HTR-8/SVneo (cell line): ENCODE measurements around the gene PRKCB.

Experiments
- DNase-seq: peaks from one replicate; pipeline ENCODE4 v3.0.0; 2011; ENCODE audit warnings: low spot score, mixed read lengths; ENCODE audit not compliant: insufficient read length
- FAIRE-seq: peaks from 2 replicates; lab custom pipeline; 2011; peaks lifted over from hg19 to GRCh38; lab: Jason Lieb, UNC

The PRKCB gene

GRCh38 chr16:24116046-24116776 lies 280.4 kb downstream of the PRKCB start:
- DNase-seq (no peak), FAIRE-seq (no peak)

- DNase-seq (no peak), FAIRE-seq (no peak)
Measured at GRCh38 chr16:24116989-24117388, 281.2 kb downstream of the PRKCB start.

GRCh38 chr16:24117680-24118079 lies 281.9 kb downstream of the PRKCB start:
- FAIRE-seq: no peak
- DNase-seq: no peak

GRCh38 chr16:24118126-24118821 lies 282.5 kb downstream of the PRKCB start:
- FAIRE-seq: no peak
- DNase-seq: no peak

- FAIRE-seq (no peak), DNase-seq (no peak)
Measured at GRCh38 chr16:24119807-24120206, 284.0 kb downstream of the PRKCB start.

- FAIRE-seq (no peak), DNase-seq (no peak)
Measured at GRCh38 chr16:24123275-24123674, 287.5 kb downstream of the PRKCB start.

- FAIRE-seq (no peak), DNase-seq (no peak)
Measured at GRCh38 chr16:24124291-24124690, 288.5 kb downstream of the PRKCB start.

- no peak for DNase-seq
- FAIRE-seq: no peak
Measured at GRCh38 chr16:24125214-24125613, 289.4 kb downstream of the PRKCB start.

- DNase-seq: no peak
- FAIRE-seq: no peak
Measured at GRCh38 chr16:24129412-24129918, 293.7 kb downstream of the PRKCB start.

- DNase-seq (no peak), FAIRE-seq (no peak)
Measured at GRCh38 chr16:24130494-24131085, 294.8 kb downstream of the PRKCB start.

- no peak for DNase-seq
- FAIRE-seq: no peak
Measured at GRCh38 chr16:24131294-24131693, 295.5 kb downstream of the PRKCB start.

GRCh38 chr16:24132048-24132796 lies 296.4 kb downstream of the PRKCB start:
- DNase-seq: no peak
- no peak for FAIRE-seq

GRCh38 chr16:24132797-24133155 lies 297.0 kb downstream of the PRKCB start:
- no peak for DNase-seq
- FAIRE-seq: no peak

GRCh38 chr16:24135624-24136565 lies 300.1 kb downstream of the PRKCB start:
- FAIRE-seq: no peak
- no peak for DNase-seq

GRCh38 chr16:24138024-24138423 lies 302.2 kb downstream of the PRKCB start:
- FAIRE-seq (no peak), DNase-seq (no peak)

GRCh38 chr16:24138575-24138974 lies 302.8 kb downstream of the PRKCB start:
- DNase-seq (no peak), FAIRE-seq (no peak)

GRCh38 chr16:24139282-24139681 lies 303.5 kb downstream of the PRKCB start:
- FAIRE-seq: no peak
- no peak for DNase-seq

- FAIRE-seq (no peak), DNase-seq (no peak)
Measured at GRCh38 chr16:24140730-24141129, 304.9 kb downstream of the PRKCB start.

- no peak for FAIRE-seq
Measured at GRCh38 chr16:24141466-24141865, 305.7 kb downstream of the PRKCB start.

GRCh38 chr16:24141917-24142316 lies 306.1 kb downstream of the PRKCB start:
- FAIRE-seq (no peak), DNase-seq (no peak)

More at GRCh38 chr16:24141466-24141865, 305.7 kb downstream of the PRKCB start:
- DNase-seq: no peak
